GM19372 (cell line): ENCODE measurements around the gene STX16.

Source experiments
- ATAC-seq: cut with Tn5 transposase; IDR thresholded peaks from one replicate; pipeline ENCODE4 v1.9.1; 2021; ENCODE audit warnings: mild to moderate bottlenecking, low read depth, moderate library complexity; ENCODE audit not compliant: unreplicated experiment

STX16 gene, protein sequence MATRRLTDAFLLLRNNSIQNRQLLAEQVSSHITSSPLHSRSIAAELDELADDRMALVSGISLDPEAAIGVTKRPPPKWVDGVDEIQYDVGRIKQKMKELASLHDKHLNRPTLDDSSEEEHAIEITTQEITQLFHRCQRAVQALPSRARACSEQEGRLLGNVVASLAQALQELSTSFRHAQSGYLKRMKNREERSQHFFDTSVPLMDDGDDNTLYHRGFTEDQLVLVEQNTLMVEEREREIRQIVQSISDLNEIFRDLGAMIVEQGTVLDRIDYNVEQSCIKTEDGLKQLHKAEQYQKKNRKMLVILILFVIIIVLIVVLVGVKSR

GRCh38 chr20:58650776-58651558 is at the start of gene STX16:
Gene STX16 (plus strand): TSS chr20:58651283. CDS start chr20:58652007, 724 bp downstream.
- ATAC-seq, result peak; percentile 55

- no peak for ATAC-seq
Measured at GRCh38 chr20:58602124-58602523, 49.0 kb upstream of the STX16 start.

- ATAC-seq, result no peak
Measured at GRCh38 chr20:58603721-58604120, 47.4 kb upstream of the STX16 start.

DNA sequence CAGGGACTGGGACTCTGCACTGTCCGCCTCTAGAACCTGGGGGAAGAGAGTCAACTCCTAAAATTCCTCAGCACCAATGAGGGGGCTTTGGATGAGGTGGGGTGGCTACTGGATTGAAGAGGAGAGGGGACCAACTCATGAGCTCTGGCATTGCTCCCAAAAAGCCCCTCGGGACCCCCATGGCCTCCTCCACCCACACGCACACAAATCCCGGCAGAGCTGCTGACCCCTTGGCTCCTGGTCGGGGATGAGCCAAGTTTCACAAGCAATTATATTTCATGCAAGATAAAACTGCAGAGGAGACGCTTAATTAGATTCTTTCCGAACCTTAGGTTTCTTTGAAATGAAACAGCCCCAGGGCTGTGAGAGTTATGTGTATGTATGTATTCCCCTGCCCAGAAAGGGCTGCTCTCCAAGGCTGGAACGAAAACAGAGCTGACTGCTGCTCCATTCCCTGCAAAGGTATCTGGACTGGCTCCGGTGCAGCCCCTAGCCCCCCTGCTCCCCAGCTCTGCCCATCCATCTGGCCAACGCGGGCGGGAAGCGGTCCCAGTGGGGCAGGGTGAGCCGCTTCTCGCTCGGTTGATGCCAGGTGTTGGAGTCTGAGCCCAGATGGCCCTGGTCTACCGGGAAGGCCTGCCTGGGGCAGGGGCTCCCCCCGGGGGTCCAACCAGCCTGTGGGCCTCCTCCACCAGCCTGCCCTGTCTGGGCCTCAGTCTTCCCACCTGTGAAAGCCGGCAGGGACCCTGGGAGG is 46.8 kb upstream of the STX16 start:
- ATAC-seq, result no peak

DNA sequence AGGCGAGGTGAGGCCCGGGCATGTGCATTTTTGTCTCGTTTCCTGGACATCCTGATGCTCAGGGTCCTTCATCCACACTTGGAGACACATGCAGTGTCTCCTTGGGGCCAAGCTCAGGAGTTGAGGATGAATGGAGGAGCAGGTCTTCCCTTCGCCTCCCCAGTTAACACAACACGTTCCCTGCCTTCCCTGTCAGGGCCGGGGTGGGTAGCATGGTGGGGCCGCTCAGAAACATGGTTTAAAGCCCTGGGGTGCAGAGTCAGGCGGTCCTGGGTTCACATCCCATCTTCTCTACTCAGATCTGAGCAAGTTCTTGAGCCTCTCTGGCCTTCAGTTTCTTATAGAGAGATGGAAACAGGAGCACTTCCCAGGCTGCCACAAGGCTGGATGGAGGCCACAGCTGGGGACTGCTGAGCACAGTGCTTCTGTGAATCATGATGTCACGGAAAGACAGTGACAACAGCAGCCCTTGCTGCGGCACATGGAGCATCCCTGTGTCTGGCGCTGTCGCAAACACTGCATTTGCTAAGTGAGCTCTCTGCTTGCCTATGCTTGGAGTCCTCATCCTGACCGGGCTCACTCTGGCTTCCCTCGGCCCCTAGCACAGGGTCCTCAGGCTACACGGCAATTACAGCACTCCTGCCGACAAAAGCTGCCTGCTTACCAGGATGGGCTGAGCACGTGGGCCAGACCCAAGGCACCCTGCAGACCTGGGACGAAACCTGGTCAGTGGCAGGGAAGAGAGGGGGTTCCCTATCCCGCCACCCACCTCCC is 45.6 kb upstream of the STX16 start:
- no peak for ATAC-seq

GRCh38 chr20:58606184-58606583 is 44.9 kb upstream of the STX16 start:
- ATAC-seq, result no peak

- no peak for ATAC-seq
Measured at GRCh38 chr20:58608096-58608840, 42.8 kb upstream of the STX16 start.

- ATAC-seq, result no peak
Measured at GRCh38 chr20:58609026-58609425, 42.1 kb upstream of the STX16 start.

GRCh38 chr20:58610071-58610800 is 40.8 kb upstream of the STX16 start:
- no peak for ATAC-seq

DNA sequence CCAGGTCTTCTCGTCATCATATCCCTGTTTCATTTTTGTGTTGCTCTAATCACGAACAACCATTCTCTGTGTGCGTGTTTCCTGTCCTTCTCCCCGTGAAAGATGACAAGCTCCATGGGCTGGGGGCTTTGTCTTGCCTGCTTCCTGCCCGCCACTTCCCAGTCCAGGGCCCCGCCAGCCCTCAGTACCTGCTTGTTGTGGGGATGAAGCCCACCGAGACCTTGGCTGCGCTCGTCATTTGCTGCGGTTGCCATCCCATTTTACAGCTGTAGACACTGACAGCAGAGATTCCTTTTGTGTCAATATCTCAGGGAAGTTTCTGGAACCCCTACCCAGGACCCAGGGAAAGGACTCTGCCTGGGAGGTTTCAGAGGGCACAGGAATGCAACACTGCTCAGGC is 40.3 kb upstream of the STX16 start:
- ATAC-seq, result no peak

DNA sequence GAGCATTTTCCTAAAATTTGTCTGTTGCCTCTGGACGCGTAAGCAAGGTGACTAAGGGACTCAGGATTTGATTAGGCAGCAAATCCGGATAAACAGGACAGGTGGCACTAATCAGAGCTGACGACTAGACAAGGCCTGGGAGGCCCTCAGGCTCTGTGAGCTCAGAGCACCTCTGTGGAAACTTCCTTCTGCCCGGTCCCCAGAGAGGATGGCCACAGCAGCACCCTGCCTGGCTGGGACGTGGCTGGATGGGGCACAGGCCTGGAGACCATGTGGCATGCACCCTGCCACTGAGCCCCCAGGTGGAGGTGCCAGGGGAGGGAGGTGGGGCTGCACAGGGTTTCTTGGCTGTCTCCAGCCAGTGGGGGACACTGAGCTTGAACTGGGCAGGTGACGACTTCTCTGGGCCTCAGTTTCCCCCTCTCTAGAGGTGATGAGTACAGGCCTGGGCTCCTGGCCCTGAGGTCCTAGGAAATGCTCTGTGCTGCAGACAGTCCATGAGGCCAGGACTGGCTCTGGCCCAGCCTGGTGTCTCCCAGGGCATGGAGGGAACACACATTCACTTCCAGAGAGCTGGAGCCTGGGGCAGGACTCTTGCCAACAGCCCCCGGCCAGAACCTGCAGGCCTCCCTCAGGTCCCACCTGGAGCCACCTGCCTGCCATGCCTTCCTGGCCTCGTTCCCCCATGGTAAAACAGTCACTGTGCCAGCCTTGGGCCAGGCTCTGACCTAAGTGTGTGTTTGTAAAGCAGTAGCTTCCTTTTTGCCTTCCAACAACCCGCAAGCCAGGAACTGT is 39.6 kb upstream of the STX16 start:
- no peak for ATAC-seq

DNA sequence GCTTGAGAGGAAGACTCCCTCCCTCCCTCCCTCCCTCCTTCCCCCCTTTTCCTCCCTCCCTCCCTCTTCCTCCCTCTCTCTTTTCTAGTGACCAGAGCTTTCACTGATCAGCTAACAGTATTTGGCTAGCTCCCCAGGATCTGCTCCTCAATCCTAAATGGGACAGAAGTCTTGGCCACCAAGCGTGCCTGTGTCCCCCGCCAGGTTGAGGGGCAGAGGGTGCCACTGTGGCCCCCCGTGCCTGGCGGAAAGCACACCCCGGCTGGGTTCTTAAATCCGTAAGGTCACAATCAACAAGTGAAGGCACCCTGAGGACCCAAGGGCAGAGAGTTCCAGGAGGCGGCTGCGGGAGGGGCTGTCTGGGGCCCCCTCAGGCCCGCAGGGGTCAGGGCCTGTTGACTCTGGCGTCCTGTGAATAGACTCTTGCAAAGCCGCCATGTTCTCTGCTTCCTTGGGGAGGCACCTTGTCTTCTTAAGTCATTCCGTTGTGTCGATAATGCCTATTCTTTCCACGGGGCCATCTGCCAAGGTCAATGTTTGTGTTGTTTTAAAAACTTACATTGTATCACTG is 38.9 kb upstream of the STX16 start:
- ATAC-seq, result no peak

DNA sequence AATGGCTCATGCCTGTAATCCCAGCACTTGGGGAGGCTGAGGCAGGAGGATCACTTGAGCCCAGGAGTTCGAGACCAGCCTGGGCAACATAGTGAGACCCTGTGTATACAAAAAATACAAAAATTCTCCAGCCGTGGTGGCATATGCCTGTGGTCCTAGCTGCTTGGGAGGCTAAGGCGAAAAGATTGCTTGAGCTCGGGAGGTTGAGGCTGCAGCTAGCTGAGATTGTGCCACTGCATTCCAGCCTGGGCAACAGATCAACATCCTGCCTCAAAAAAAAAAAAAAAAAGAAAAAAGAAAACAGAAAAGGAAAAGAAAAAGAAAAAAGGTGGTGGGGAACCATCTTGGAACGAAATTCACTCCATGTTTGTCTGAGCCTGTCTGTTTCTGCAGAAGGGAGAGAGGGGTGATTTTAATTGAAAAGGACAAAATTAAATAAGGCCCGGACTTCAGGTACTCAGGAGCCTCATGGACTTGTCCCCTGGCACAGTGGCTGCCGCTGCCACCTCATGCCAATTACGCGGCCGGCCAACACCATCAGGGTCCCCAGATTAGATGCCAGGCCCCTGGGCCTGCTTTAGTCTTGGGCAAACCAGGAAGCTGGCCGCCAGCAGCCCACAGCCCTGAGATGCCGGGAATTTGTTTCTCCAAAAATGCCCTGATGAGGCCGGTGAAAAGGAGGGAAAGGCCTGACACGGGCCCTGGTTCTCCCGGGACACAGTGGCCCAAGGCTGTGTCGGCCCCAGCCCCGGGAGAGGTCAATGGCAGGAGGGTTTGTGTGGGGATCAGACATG is 37.8 kb upstream of the STX16 start:
- no peak for ATAC-seq

- no peak for ATAC-seq
Measured at GRCh38 chr20:58614366-58614765, 36.7 kb upstream of the STX16 start.

DNA sequence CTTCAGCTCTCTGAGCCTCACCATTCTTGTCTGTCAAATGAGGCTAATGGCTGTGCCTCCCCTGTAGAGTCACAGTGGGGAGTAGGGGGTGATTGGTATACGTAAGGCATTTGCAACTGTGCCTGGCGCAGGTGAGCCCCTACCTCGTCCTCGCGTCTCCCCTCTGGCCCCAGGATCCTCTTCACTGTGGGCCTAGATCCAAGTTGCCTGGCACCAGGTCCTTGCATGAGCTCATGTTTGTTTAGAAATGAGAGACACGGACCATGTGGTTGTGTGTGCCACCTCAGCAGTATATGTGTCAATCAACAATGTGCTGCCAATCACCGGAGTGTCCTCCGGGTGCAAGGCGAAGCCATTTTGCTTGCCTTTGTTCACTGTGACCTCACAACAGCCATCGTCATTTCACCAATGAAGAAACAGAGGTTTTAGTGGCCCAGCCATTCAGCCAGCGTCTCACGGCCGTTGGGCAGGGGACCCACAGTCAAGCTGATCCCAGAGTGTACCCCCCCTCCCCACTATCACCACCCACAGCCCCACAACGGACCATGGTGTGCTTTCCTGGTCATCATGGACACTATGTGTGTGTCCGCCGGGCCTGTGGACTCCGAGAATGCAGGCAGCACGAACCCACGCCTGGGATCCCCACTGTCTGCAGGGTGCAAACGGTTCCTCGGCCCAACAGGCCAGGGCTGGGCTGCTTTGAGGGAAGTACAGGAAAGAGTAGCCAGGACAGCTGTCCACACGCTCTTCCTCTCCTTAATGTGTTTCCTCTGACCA is 35.9 kb upstream of the STX16 start:
- no peak for ATAC-seq

- no peak for ATAC-seq
Measured at GRCh38 chr20:58616411-58616810, 34.7 kb upstream of the STX16 start.
